Subcutaneous adipose tissue (tissue), 4 donors: ENCODE data around the gene LRRFIP1. TPM values are rescaled to one million over a fixed set of nuclear protein-coding genes. Genes with fewer than 3 reads are reported as not detected.

Source experiments
- CTCF ChIP-seq: fragments of 450-650 bp; IDR thresholded peaks from one replicate; pipeline ENCODE4 v1.5.1; 2016; ENCODE audit warnings: low read depth, mild to moderate bottlenecking, control low read depth, antibody characterized with exemption, moderate library complexity
- total RNA-seq, 4 donors: library from RNA; depleted of rRNA; stranded (reverse); fragments of >200 nt; gene quantifications; one replicate each; pipeline ENCODE4 v1.1.0, GENCODE V29; 2016

The LRRFIP1 gene
- total RNA-seq, 4 donors from 2014 or later: 85.4 to 130 (median 99.6) TPM

- no peak for TF ChIP-seq CTCF
Observed at GRCh38 chr2:237815637-237816036, 188.2 kb downstream of the LRRFIP1 start.

GRCh38 chr2:237816531-237816930 lies 189.1 kb downstream of the LRRFIP1 start:
- TF ChIP-seq CTCF: no peak

GRCh38 chr2:237818066-237818473 lies 190.7 kb downstream of the LRRFIP1 start:
- TF ChIP-seq CTCF: no peak

GRCh38 chr2:237819231-237819630 lies 191.8 kb downstream of the LRRFIP1 start:
- no peak for TF ChIP-seq CTCF

- no peak for TF ChIP-seq CTCF
Observed at GRCh38 chr2:237820421-237820820, 193.0 kb downstream of the LRRFIP1 start.

GRCh38 chr2:237823544-237823943 lies 196.2 kb downstream of the LRRFIP1 start:
- TF ChIP-seq CTCF: no peak

GRCh38 chr2:237824085-237824484 lies 196.7 kb downstream of the LRRFIP1 start:
- no peak for TF ChIP-seq CTCF
